K562 treated with DMSO at 1 percent for 12 hours (cell line): ENCODE measurements around the gene LUZP1. TPM values are rescaled to one million over a fixed set of nuclear protein-coding genes. Genes with fewer than 3 reads are reported as not detected.

Experiments used
- total RNA-seq: library from RNA; unstranded; fragments of 300-600 nt; gene quantifications from 2 replicates; pipeline ENCODE4 v1.2.3, GENCODE V29; 2022; ENCODE audit not compliant: insufficient read depth

Gene LUZP1
- 3.8 and 19.4 TPM in 2 replicates for total RNA-seq

DNA sequence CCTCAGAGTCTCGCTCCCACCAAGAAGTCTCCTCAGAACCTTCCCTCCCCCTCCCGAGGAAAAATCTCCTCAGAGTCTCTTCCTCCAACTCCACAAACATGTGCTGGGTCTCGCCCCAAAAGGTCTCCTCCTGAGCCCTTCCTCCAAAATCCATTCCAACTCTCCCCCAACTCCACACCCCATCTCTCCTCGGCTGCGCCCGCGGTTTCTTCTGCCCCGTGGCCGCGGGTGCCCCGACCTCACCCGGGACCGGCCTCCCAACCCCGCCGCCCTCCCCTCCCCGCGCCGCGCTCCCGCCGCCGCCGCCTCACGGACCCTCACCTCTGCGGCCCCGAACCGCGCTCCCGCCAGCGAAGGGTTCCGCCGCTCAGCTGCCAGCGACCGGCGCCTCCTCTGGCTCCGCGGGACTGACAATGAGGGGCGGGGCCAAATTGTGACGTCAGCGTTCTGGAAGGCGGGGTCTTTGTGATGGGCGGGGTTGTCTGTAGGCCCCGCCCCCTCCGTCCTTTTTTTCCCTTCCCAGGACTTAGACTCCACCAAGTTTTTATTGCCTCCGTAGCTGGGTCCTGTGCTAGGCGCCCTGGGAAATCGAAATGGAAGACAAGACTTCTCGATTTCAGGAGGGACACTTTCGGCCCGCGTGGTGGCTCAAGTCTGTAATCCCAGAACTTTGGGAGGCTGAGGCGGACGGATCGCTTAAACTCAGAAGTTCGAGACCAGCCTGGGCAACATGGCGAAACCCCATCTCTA, at the start of gene LUZP1:
Gene LUZP1, minus strand, starts transcription at position 412 of the 750 bp plus-strand sequence.

GRCh38 chr1:23217421-23218115, 48.9 kb upstream of the LUZP1 start, which contains the start of gene HTR1D:
Gene HTR1D (minus strand): TSS chr1:23217502. CDS start chr1:23194219, 23,283 bp downstream.

Other genes with a start within 250 kb of the LUZP1 start
- gene LACTBL1, start 196.0 kb downstream of the LUZP1 start, total RNA-seq = not detected in 2 replicates
- not detected in 2 replicates for gene TEX46, start 153.0 kb downstream of the LUZP1 start, total RNA-seq
- 122 and 176 TPM in 2 replicates for gene KDM1A, start 149.4 kb downstream of the LUZP1 start, total RNA-seq
- gene HTR1D, start 48.6 kb upstream of the LUZP1 start, total RNA-seq = not detected in 2 replicates
- gene HNRNPR, start 175.4 kb upstream of the LUZP1 start, total RNA-seq = 52.6 and 124 TPM in 2 replicates
- 2.5 and 9.1 TPM in 2 replicates for gene ZNF436, start 201.0 kb upstream of the LUZP1 start, total RNA-seq